CD4-positive, alpha-beta T cell (primary cell): ENCODE results near the gene APBB3. TPM values are rescaled to one million over a fixed set of nuclear protein-coding genes. Genes with fewer than 3 reads are reported as not detected.

Experiments
- ATAC-seq: fragments of 200-7000 bp; cut with Tn5 transposase; one replicate; pipeline ENCODE4 v1.10.0; 2022; ENCODE audit warnings: mild to moderate bottlenecking; ENCODE audit not compliant: poor library complexity
- CTCF ChIA-PET: fragments of 350-600 bp; sonication (Branson Sonifier 250); formaldehyde crosslinking; loops from one replicate; lab custom pipeline; 2021; ENCODE audit warnings: antibody characterized with exemption, inconsistent platforms; lab: Charles Lee
- POLR2A ChIA-PET: fragments of 350-600 bp; sonication (Branson Sonifier 250); formaldehyde crosslinking; loops from one replicate; lab custom pipeline; 2021; ENCODE audit warnings: antibody characterized with exemption, inconsistent platforms; lab: Charles Lee
- DNase-seq, 14 experiments: peaks; one replicate each; pipeline ENCODE4 v3.0.0-alpha.2; 2013 to 2020; ENCODE audit warnings: mixed read lengths in 2 of 14
- H3K27ac ChIP-seq, 2 donors: one replicate each; pipeline versions ENCODE4 v1.5.1 to v1.7.0; 2013; ENCODE audit warnings: low read length in 2 of 2, low read depth in 1 of 2, mild to moderate bottlenecking in 1 of 2
- H3K27me3 ChIP-seq, 2 experiments: 1 replicate in 1 of 2; 2 replicates in 1 of 2; pipeline versions ENCODE4 v1.6.1 to v1.7.0; 2013; ENCODE audit warnings: low read length in 2 of 2, control low read depth in 1 of 2, mild to moderate bottlenecking in 1 of 2, moderate library complexity in 1 of 2; ENCODE audit not compliant: insufficient read depth in 2 of 2, control insufficient read depth in 1 of 2
- H3K36me3 ChIP-seq: one replicate; pipeline ENCODE4 v1.6.1; 2013; ENCODE audit warnings: low read length, control low read depth; ENCODE audit not compliant: insufficient read depth
- H3K4me1 ChIP-seq: one replicate; pipeline ENCODE4 v1.6.1; 2013; ENCODE audit warnings: low read length, control low read depth; ENCODE audit not compliant: insufficient read depth
- H3K4me3 ChIP-seq: one replicate; pipeline ENCODE4 v1.5.1; 2013; ENCODE audit warnings: mild to moderate bottlenecking, low read length, moderate library complexity
- H3K9me3 ChIP-seq, 2 experiments: 1 replicate in 1 of 2; 2 replicates in 1 of 2; pipeline versions ENCODE4 v1.6.1 to v1.7.0; 2013; ENCODE audit warnings: low read length in 2 of 2, mild to moderate bottlenecking in 2 of 2, control low read depth in 1 of 2, moderate library complexity in 1 of 2; ENCODE audit not compliant: control insufficient read depth in 1 of 2, insufficient read depth in 1 of 2
- H3K27ac Mint-ChIP-seq: one replicate; pipeline ENCODE4 v1.8.0; 2020; ENCODE audit warnings: mixed read lengths
- H3K27me3 Mint-ChIP-seq: one replicate; pipeline ENCODE4 v1.8.0; 2021; ENCODE audit warnings: mixed read lengths
- H3K36me3 Mint-ChIP-seq: one replicate; pipeline ENCODE4 v1.8.0; 2021; ENCODE audit warnings: low read depth, mixed read lengths
- H3K4me1 Mint-ChIP-seq: one replicate; pipeline ENCODE4 v1.8.0; 2021; ENCODE audit warnings: low read depth, mixed read lengths
- H3K4me3 Mint-ChIP-seq: one replicate; pipeline ENCODE4 v1.8.0; 2020; ENCODE audit warnings: mild to moderate bottlenecking, mixed read lengths
- H3K9me3 Mint-ChIP-seq: one replicate; pipeline ENCODE4 v1.8.0; 2020; ENCODE audit warnings: mixed read lengths
- intact Hi-C, 2 experiments: fragments of 100-400 bp; cut with DNase I in 1 of 2; cut with micrococcal nuclease in 1 of 2; formaldehyde crosslinking; loops; one replicate each; pipeline versions ENCODE4 v1.15.1 to v1.9.0; 2023 to 2025; cut with DNase I, micrococcal nuclease
- total RNA-seq, 174 experiments: library from RNA in 2 of 174; stranded (reverse) in 2 of 174; gene quantifications; one replicate each; pipeline ENCODE4 v1.2.3 and lab custom pipeline; 2021 to 2026
- TF ChIP-seq, protein P1 (sequence below): fragments of 200-600 bp; IDR thresholded peaks from one replicate; pipeline ENCODE4 v1.8.0; 2022; ENCODE audit warnings: antibody characterized with exemption, mild to moderate bottlenecking

Gene APBB3
- total RNA-seq, 2 experiments from 2014 or later: 56.6 to 61.5 TPM

DNA sequence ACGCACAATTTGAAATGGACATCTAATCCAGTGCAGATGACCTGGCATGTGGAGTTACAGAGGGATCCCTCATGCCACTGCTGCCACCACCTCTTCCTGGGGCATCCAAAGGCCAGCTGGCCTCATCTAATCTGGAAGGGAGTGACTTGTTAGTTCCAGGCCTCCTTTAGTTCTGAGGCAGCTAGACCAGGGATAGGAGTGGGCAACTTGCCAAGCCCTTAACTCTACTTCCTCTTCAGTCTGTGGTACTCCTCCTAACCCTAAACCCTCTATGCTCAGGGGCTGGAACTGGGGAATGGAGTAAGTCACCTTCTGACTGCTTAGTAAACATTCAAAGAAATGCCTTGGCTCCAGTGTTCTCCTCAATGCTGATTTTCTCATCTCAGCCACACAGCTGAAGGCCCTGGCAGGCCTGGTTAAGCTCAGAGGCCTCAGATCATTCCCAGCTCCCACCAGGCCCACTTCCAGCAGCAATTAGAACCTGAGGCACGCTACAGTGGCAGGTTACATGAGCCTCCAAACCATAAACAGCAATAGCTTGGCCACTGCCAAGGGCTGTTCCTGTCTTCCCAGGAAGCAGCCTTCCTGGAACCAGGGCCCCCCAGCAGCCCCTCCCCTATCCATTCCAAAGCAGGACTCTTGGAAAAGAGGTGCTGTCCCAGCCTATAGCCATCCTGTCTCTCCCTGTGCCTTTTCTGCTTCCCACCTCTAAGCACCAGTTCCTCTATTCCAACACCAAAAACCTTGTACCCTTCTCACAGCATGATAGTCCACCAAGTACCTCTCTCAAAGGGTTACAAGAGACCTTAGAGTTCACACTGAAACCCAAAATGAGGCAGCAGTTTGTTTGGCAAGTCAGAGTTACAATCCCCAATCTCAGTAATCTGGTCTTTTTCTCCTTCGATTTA is 14.9 kb downstream of the APBB3 start:
- CTCF ChIA-PET: interaction anchor here (3.5 kb wide), 1 partner anchor 86 kb away, joined by 18 read pairs; no protein-coding TSS in a partner anchor

GRCh38 chr5:140548791-140549190 is 15.6 kb downstream of the APBB3 start:
- H3K4me3 Mint-ChIP-seq: peak overlapping the region; percentile 96
- no peaks in the 10 kb centered on the region for H3K27me3 Mint-ChIP-seq
- ChIA-PET POLR2A (interaction anchor here (1.1 to 5.0 kb wide), 12 partner anchors 9 to 163 kb away, joined by 4 to 87 read pairs (median 24); partner anchors contain the start of genes ANKHD1, APBB3, CD14 and HARS1), CTCF (interaction anchor here (1.7 to 3.5 kb wide), 4 partner anchors 15 to 171 kb away, joined by 9 to 22 read pairs (median 14); partner anchors contain the start of genes APBB3, SLC35A4 and TMCO6)
- Histone ChIP-seq H3K27ac (peak overlapping the region; percentile 88 to 89), H3K4me3 (no peak overlapping the region), H3K9me3 (no peaks in the 10 kb centered on the region), H3K4me1 (peaks cover 31% of the 10 kb centered on the region), H3K27me3 (no peaks in the 10 kb centered on the region), H3K36me3 (peaks cover 43% of the 10 kb centered on the region)
- no peaks in the 10 kb centered on the region for H3K9me3 Mint-ChIP-seq
- ATAC-seq (no peak), DNase-seq (peak in 1 of 14 experiments; percentile 16)
- H3K27ac Mint-ChIP-seq: peak overlapping the region; percentile 96
- TF ChIP-seq, protein P1, sequence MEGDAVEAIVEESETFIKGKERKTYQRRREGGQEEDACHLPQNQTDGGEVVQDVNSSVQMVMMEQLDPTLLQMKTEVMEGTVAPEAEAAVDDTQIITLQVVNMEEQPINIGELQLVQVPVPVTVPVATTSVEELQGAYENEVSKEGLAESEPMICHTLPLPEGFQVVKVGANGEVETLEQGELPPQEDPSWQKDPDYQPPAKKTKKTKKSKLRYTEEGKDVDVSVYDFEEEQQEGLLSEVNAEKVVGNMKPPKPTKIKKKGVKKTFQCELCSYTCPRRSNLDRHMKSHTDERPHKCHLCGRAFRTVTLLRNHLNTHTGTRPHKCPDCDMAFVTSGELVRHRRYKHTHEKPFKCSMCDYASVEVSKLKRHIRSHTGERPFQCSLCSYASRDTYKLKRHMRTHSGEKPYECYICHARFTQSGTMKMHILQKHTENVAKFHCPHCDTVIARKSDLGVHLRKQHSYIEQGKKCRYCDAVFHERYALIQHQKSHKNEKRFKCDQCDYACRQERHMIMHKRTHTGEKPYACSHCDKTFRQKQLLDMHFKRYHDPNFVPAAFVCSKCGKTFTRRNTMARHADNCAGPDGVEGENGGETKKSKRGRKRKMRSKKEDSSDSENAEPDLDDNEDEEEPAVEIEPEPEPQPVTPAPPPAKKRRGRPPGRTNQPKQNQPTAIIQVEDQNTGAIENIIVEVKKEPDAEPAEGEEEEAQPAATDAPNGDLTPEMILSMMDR: no peak
- H3K4me1 Mint-ChIP-seq: peaks cover 49% of the 10 kb centered on the region
- peaks cover 79% of the 10 kb centered on the region for H3K36me3 Mint-ChIP-seq
- intact Hi-C loops: loop anchor here (2.0 to 5.0 kb wide), 4 partner anchors 16 to 164 kb away; partner anchors contain the start of genes ANKHD1 (in 2 of the 2), APBB3 (in 1 of the 2), SLC35A4 (in 1 of the 2) and TMCO6 (in 1 of the 2)

More for the DNA sequence above, 14.9 kb downstream of the APBB3 start:
- Mint-ChIP-seq H3K27ac (peak overlapping the region; percentile 96), H3K4me1 (peaks cover 56% of the 10 kb centered on the region), H3K36me3 (peaks cover 75% of the 10 kb centered on the region), H3K4me3 (peak overlapping the region; percentile 96), H3K9me3 (no peaks in the 10 kb centered on the region), H3K27me3 (no peaks in the 10 kb centered on the region)
- H3K27me3 ChIP-seq: no peaks in the 10 kb centered on the region
- H3K36me3 ChIP-seq: peaks cover 41% of the 10 kb centered on the region
- TF ChIP-seq, protein P1: no peak
- POLR2A ChIA-PET: interaction anchor here (2.3 to 5.0 kb wide), 7 partner anchors 8 to 162 kb away, joined by 16 to 87 read pairs (median 37); partner anchors contain the start of genes ANKHD1, APBB3, IK and NDUFA2
- H3K4me3 ChIP-seq: no peak overlapping the region
- H3K27ac ChIP-seq: peak overlapping the region; percentile 42 to 88
- DNase-seq (peak in 4 of 14 experiments; percentile 26 to 64 (median 48)), ATAC-seq (no peak)
- no peaks in the 10 kb centered on the region for H3K9me3 ChIP-seq
- peaks cover 31% of the 10 kb centered on the region for H3K4me1 ChIP-seq
- intact Hi-C loops: loop anchor here (2.0 to 5.0 kb wide), 4 partner anchors 15 to 163 kb away; partner anchors contain the start of genes ANKHD1 (in 2 of the 2), APBB3 (in 1 of the 2), SLC35A4 (in 1 of the 2) and TMCO6 (in 1 of the 2)

GRCh38 chr5:140548300-140548688 is 16.1 kb downstream of the APBB3 start:
- Histone ChIP-seq H3K27ac (peak overlapping the region; percentile 88 to 89), H3K9me3 (no peaks in the 10 kb centered on the region), H3K4me1 (peaks cover 31% of the 10 kb centered on the region), H3K27me3 (no peaks in the 10 kb centered on the region), H3K4me3 (peak overlapping the region; percentile 79), H3K36me3 (peaks cover 43% of the 10 kb centered on the region)
- ChIA-PET CTCF (interaction anchor here (1.1 to 3.5 kb wide), 15 partner anchors 9 to 172 kb away, joined by 3 to 22 read pairs (median 4); partner anchors contain the start of genes APBB3, CD14, IK and NDUFA2), POLR2A (interaction anchor here (0.9 to 5.0 kb wide), 18 partner anchors 8 to 163 kb away, joined by 3 to 87 read pairs (median 14); partner anchors contain the start of genes ANKHD1, APBB3, CD14 and HARS1)
- Mint-ChIP-seq H3K27me3 (no peaks in the 10 kb centered on the region), H3K4me3 (peak overlapping the region; percentile 96), H3K4me1 (peaks cover 44% of the 10 kb centered on the region), H3K27ac (peak overlapping the region; percentile 96), H3K9me3 (no peaks in the 10 kb centered on the region), H3K36me3 (peaks cover 79% of the 10 kb centered on the region)
- no peak for DNase-seq
- intact Hi-C loops: loop anchor here (2.0 to 5.0 kb wide), 4 partner anchors 17 to 164 kb away; partner anchors contain the start of genes ANKHD1 (in 2 of the 2), APBB3 (in 1 of the 2), SLC35A4 (in 1 of the 2) and TMCO6 (in 1 of the 2)
- peak; percentile 10 for ATAC-seq
- TF ChIP-seq, protein P1: no peak
